GM19467 (cell line): Measurements from ENCODE around the gene DPF3.

Experiments
- ATAC-seq: cut with Tn5 transposase; IDR thresholded peaks from one replicate; pipeline ENCODE4 v1.9.1; 2021; ENCODE audit warnings: mild to moderate bottlenecking, moderate library complexity; ENCODE audit not compliant: unreplicated experiment

The DPF3 gene

GRCh38 chr14:72801381-72801812, 92.5 kb downstream of the DPF3 start:
- ATAC-seq, result no peak

GRCh38 chr14:72800848-72801370, 93.0 kb downstream of the DPF3 start:
- ATAC-seq, result no peak

GRCh38 chr14:72800296-72800695, 93.6 kb downstream of the DPF3 start:
- no peak for ATAC-seq

- ATAC-seq, result no peak
Measured at GRCh38 chr14:72796935-72797334, 97.0 kb downstream of the DPF3 start.

- no peak for ATAC-seq
Measured at GRCh38 chr14:72793156-72793939, 100.6 kb downstream of the DPF3 start.

- ATAC-seq, result no peak
Measured at GRCh38 chr14:72792051-72792788, 101.7 kb downstream of the DPF3 start.

- ATAC-seq, result no peak
Measured at GRCh38 chr14:72790887-72791566, 102.9 kb downstream of the DPF3 start.

GRCh38 chr14:72788972-72789728, 104.8 kb downstream of the DPF3 start:
- no peak for ATAC-seq

GRCh38 chr14:72788255-72788654, 105.6 kb downstream of the DPF3 start:
- ATAC-seq, result no peak

- ATAC-seq, result no peak
Measured at GRCh38 chr14:72787841-72788240, 106.1 kb downstream of the DPF3 start.

- no peak for ATAC-seq
Measured at GRCh38 chr14:72786378-72787350, 107.2 kb downstream of the DPF3 start.

GRCh38 chr14:72783741-72784140, 110.2 kb downstream of the DPF3 start:
- no peak for ATAC-seq

- no peak for ATAC-seq
Measured at GRCh38 chr14:72782817-72783216, 111.1 kb downstream of the DPF3 start.

GRCh38 chr14:72781561-72782508, 112.1 kb downstream of the DPF3 start:
- ATAC-seq, result no peak

- ATAC-seq, result no peak
Measured at GRCh38 chr14:72780751-72781150, 113.2 kb downstream of the DPF3 start.

- ATAC-seq, result no peak
Measured at GRCh38 chr14:72779679-72780078, 114.2 kb downstream of the DPF3 start.

GRCh38 chr14:72777636-72778035, 116.3 kb downstream of the DPF3 start:
- no peak for ATAC-seq

- ATAC-seq, result no peak
Measured at GRCh38 chr14:72776701-72777261, 117.1 kb downstream of the DPF3 start.
